GM23338 (cell line): Measurements from ENCODE around the gene LRRFIP2. TPM values are rescaled to one million over a fixed set of nuclear protein-coding genes. Genes with fewer than 3 reads are reported as not detected.

Experiments used
- ATAC-seq: fragments of 200-7000 bp; cut with Tn5 transposase; 3 replicates; pipeline ENCODE4 v1.9.1; 2020
- DNase-seq: peaks from one replicate; pipeline ENCODE4 v3.0.0-alpha.2; 2015; ENCODE audit warnings: low spot score
- H2AFZ ChIP-seq: fragments of 200-600 bp; sonication (generic); 2 replicates; pipeline ENCODE4 v1.8.0; 2016; ENCODE audit warnings: antibody characterized with exemption, mild to moderate bottlenecking, moderate library complexity
- H3F3A ChIP-seq: fragments of 200-600 bp; sonication (generic); replicated peaks from 2 replicates; pipeline ENCODE4 v1.8.0; 2017; ENCODE audit warnings: antibody characterized with exemption, mixed run types, low read depth
- H3K27ac ChIP-seq: fragments of 200-600 bp; sonication (generic); 2 replicates; pipeline ENCODE4 v1.6.1; 2016; ENCODE audit warnings: low read depth
- H3K27me3 ChIP-seq: fragments of 200-600 bp; sonication (generic); 2 replicates; pipeline ENCODE4 v1.8.0; 2016; ENCODE audit warnings: mild to moderate bottlenecking, mixed run types, moderate library complexity; ENCODE audit not compliant: insufficient read depth
- H3K36me3 ChIP-seq: fragments of 200-600 bp; sonication (generic); 2 replicates; pipeline ENCODE4 v1.8.0; 2016; ENCODE audit warnings: mild to moderate bottlenecking; ENCODE audit not compliant: insufficient read depth
- H3K4me1 ChIP-seq: fragments of 200-600 bp; sonication (generic); 2 replicates; pipeline ENCODE4 v1.8.0; 2016; ENCODE audit warnings: mild to moderate bottlenecking, moderate library complexity; ENCODE audit not compliant: insufficient read depth
- H3K4me2 ChIP-seq: fragments of 200-600 bp; sonication (generic); 2 replicates; pipeline ENCODE4 v1.7.1; 2017; ENCODE audit warnings: mixed run types
- H3K4me3 ChIP-seq: fragments of 200-600 bp; sonication (generic); 2 replicates; pipeline ENCODE4 v1.6.1; 2016; ENCODE audit warnings: mixed run types
- H3K79me2 ChIP-seq: fragments of 200-600 bp; sonication (generic); replicated peaks from 2 replicates; pipeline ENCODE4 v1.8.0; 2017; ENCODE audit warnings: mild to moderate bottlenecking; ENCODE audit not compliant: insufficient read depth
- H3K9me2 ChIP-seq: fragments of 200-600 bp; sonication (generic); 2 replicates; pipeline ENCODE4 v1.8.0; 2017; ENCODE audit not compliant: insufficient read depth
- H4K20me1 ChIP-seq: fragments of 200-600 bp; sonication (generic); replicated peaks from 2 replicates; pipeline ENCODE4 v1.8.0; 2017; ENCODE audit warnings: mild to moderate bottlenecking; ENCODE audit not compliant: insufficient read depth
- H3K27ac Mint-ChIP-seq: 2 replicates; pipeline ENCODE4 v1.8.0; 2020; ENCODE audit warnings: inconsistent platforms, mild to moderate bottlenecking, moderate library complexity, mixed read lengths
- H3K27me3 Mint-ChIP-seq: 3 replicates; pipeline ENCODE4 v1.8.0; 2022; ENCODE audit warnings: low read depth, mild to moderate bottlenecking, moderate library complexity, mixed read lengths, inconsistent platforms; ENCODE audit not compliant: insufficient read depth, poor library complexity
- H3K36me3 Mint-ChIP-seq: 3 replicates; pipeline ENCODE4 v1.8.0; 2021; ENCODE audit warnings: low read depth, mild to moderate bottlenecking, inconsistent platforms, moderate library complexity, mixed read lengths
- H3K4me1 Mint-ChIP-seq: 3 replicates; pipeline ENCODE4 v1.8.0; 2020; ENCODE audit warnings: mild to moderate bottlenecking, inconsistent platforms, mixed read lengths
- H3K4me3 Mint-ChIP-seq: 3 replicates; pipeline ENCODE4 v1.8.0; 2021; ENCODE audit warnings: moderate library complexity, mild to moderate bottlenecking, inconsistent platforms, mixed read lengths
- H3K9me3 Mint-ChIP-seq: 3 replicates; pipeline ENCODE4 v1.8.0; 2020; ENCODE audit warnings: moderate library complexity, mild to moderate bottlenecking, inconsistent platforms, mixed read lengths
- CREB1 ChIP-seq: fragments of 250-450 bp; sonication (Bioruptor Pico); IDR thresholded peaks from 2 replicates; pipeline ENCODE4 v1.5.0; 2020; ENCODE audit warnings: low read depth, mild to moderate bottlenecking, moderate library complexity
- CTCF ChIP-seq, 2 experiments: fragments of 200-600 bp in 1 of 2; sonication (generic) in 1 of 2; conservative IDR thresholded peaks; 2 replicates each; pipeline versions ENCODE4 v1.5.1 to v1.6.1; 2016 to 2017; ENCODE audit warnings: antibody characterized with exemption in 2 of 2, low read depth in 2 of 2, mild to moderate bottlenecking in 2 of 2, moderate library complexity in 1 of 2
- ETS1 ChIP-seq: IDR thresholded peaks from 2 replicates; pipeline ENCODE4 v1.6.1; 2016; ENCODE audit warnings: antibody characterized with exemption
- EZH2 ChIP-seq: fragments of 200-600 bp; sonication (generic); IDR thresholded peaks from one replicate; pipeline ENCODE4 v1.8.0; 2017; ENCODE audit warnings: antibody characterized with exemption, mild to moderate bottlenecking, low read depth; ENCODE audit not compliant: unreplicated experiment
- JUNB ChIP-seq: IDR thresholded peaks from one replicate; pipeline ENCODE4 v1.6.1; 2016; ENCODE audit warnings: antibody characterized with exemption; ENCODE audit not compliant: unreplicated experiment
- NANOG ChIP-seq: IDR thresholded peaks from 2 replicates; pipeline ENCODE4 v1.6.1; 2016; ENCODE audit warnings: antibody characterized with exemption, borderline replicate concordance
- POLR2AphosphoS5 ChIP-seq: IDR thresholded peaks from 2 replicates; pipeline ENCODE4 v1.6.1; 2016; ENCODE audit warnings: antibody characterized with exemption, low read depth
- STAT1 ChIP-seq: IDR thresholded peaks from one replicate; pipeline ENCODE4 v1.6.1; 2016; ENCODE audit warnings: antibody characterized with exemption; ENCODE audit not compliant: unreplicated experiment
- ZNF114 ChIP-seq: fragments of 250-450 bp; sonication (Bioruptor Pico); IDR thresholded peaks from 2 replicates; pipeline ENCODE4 v1.5.0; 2020; ENCODE audit warnings: mild to moderate bottlenecking, moderate library complexity
- ZNF331 ChIP-seq: fragments of 250-450 bp; sonication (Bioruptor Pico); IDR thresholded peaks from 2 replicates; pipeline ENCODE4 v1.5.0; 2020; ENCODE audit warnings: low read depth, mild to moderate bottlenecking, moderate library complexity
- ZNF462 ChIP-seq: fragments of 250-450 bp; sonication (Bioruptor Pico); IDR thresholded peaks from 2 replicates; pipeline ENCODE4 v1.5.0; 2020; ENCODE audit warnings: mild to moderate bottlenecking, moderate library complexity
- polyA plus RNA-seq: library from polyadenylated mRNA; unstranded; fragments of >200 nt; fragmentation: Nextera tagmentation; extraction: Ambion mirVana; gene quantifications from 2 replicates; pipeline ENCODE4 v1.2.1, GENCODE V29; 2016
- total RNA-seq: library from RNA; depleted of rRNA; stranded (reverse); fragments of >200 nt; shearing (Covaris generic); gene quantifications from 2 replicates; pipeline ENCODE4 v1.2.3, GENCODE V29; 2014

The LRRFIP2 gene
- total and polyA plus RNA-seq, 2 experiments from 2014 or later: 20.3 to 29.0 TPM

GRCh38 chr3:37150621-37151020 lies 23.8 kb downstream of the LRRFIP2 start:
- Mint-ChIP-seq H3K4me3 (no peak overlapping the region), H3K9me3 (no peaks in the 10 kb centered on the region), H3K36me3 (peaks cover 6% of the 10 kb centered on the region; the same call in 2 of the 3 replicates), H3K4me1 (no peaks in the 10 kb centered on the region), H3K27me3 (no peaks in the 10 kb centered on the region), H3K27ac (no peak overlapping the region)
- peaks cover 28% of the 10 kb centered on the region for H3K79me2 ChIP-seq
- no peak overlapping the region for H2AFZ ChIP-seq
- no peaks in the 10 kb centered on the region for H3F3A ChIP-seq
- no peak overlapping the region for H3K4me3 ChIP-seq
- H3K36me3 ChIP-seq: no peaks in the 10 kb centered on the region
- peaks cover 9% of the 10 kb centered on the region; the same call in 1 of the 2 replicates for H4K20me1 ChIP-seq
- no peak for ATAC-seq
- H3K27ac ChIP-seq: no peak overlapping the region
- H3K4me2 ChIP-seq: no peak overlapping the region
- H3K9me2 ChIP-seq: no peaks in the 10 kb centered on the region
- no peaks in the 10 kb centered on the region for H3K4me1 ChIP-seq
- no peaks in the 10 kb centered on the region for H3K27me3 ChIP-seq
- no peak for TF ChIP-seq CREB1 (CRISPR knock-in tag)
- no peak for TF ChIP-seq ZNF114
- no peak for TF ChIP-seq NANOG
- TF ChIP-seq JUNB: no peak
- no peak for TF ChIP-seq EZH2
- TF ChIP-seq STAT1: no peak
- TF ChIP-seq ZNF462 (CRISPR knock-in tag): no peak
- no peak for TF ChIP-seq ETS1
- no peak for TF ChIP-seq ZNF331 (CRISPR knock-in tag)
- no peak for TF ChIP-seq CTCF (conservative IDR thresholded peaks at IDR 0.05; ENCODE audit: low read depth in 2 of 2)
- TF ChIP-seq POLR2AphosphoS5: no peak
- DNase-seq: no peak
